HepG2 (cell line): ENCODE results near the gene ARFGAP2.

Experiments used
- EP300 ChIP-seq, 3 experiments: sonication (generic) in 1 of 3; formaldehyde crosslinking in 1 of 3; IDR thresholded peaks; 2 replicates each; pipeline versions ENCODE4 v1.5.1 to v1.6.1; 2011 to 2020; ENCODE audit warnings: low read depth in 2 of 3, low read length in 2 of 3, borderline replicate concordance in 1 of 3, improper control_type of control experiment in 1 of 3, mild to moderate bottlenecking in 1 of 3, missing genetic modification reagents in 1 of 3, moderate library complexity in 1 of 3
- FOXP1 ChIP-seq, 2 experiments: fragments of 450-650 bp in 1 of 2; IDR thresholded peaks; 2 replicates each; pipeline ENCODE4 v1.6.1; 2017 to 2018; ENCODE audit warnings: antibody characterized with exemption in 1 of 2
- GABPA ChIP-seq, 2 experiments: IDR thresholded peaks; 2 replicates each; pipeline ENCODE4 v1.6.1; 2011 to 2016; ENCODE audit warnings: low read depth in 2 of 2, low read length in 1 of 2, missing biosample characterization in 1 of 2, missing genetic modification characterization in 1 of 2
- HNRNPLL ChIP-seq: fragments of 200-400 bp; formaldehyde crosslinking; IDR thresholded peaks from 2 replicates; pipeline ENCODE4 v1.6.1; 2017; ENCODE audit warnings: mild to moderate bottlenecking, low read depth, low read length; ENCODE audit not compliant: poor library complexity, severe bottlenecking
- MAX ChIP-seq: IDR thresholded peaks from 2 replicates; pipeline ENCODE4 v1.6.1; 2012; ENCODE audit warnings: inconsistent platforms
- MEF2D ChIP-seq: sonication (generic); formaldehyde crosslinking; IDR thresholded peaks from 2 replicates; pipeline ENCODE4 v1.5.1; 2020; ENCODE audit warnings: mild to moderate bottlenecking, missing genetic modification reagents
- NCOR1 ChIP-seq: fragments of 200-600 bp; sonication (generic); IDR thresholded peaks from 2 replicates; pipeline ENCODE4 v1.7.0; 2017; ENCODE audit warnings: antibody characterized with exemption, low read length, borderline replicate concordance
- NFIB ChIP-seq: sonication (generic); formaldehyde crosslinking; IDR thresholded peaks from 2 replicates; pipeline ENCODE4 v1.9.0; 2021; ENCODE audit warnings: missing genetic modification reagents, mild to moderate bottlenecking, borderline replicate concordance
- RBM39 ChIP-seq: fragments of 200-400 bp; formaldehyde crosslinking; IDR thresholded peaks from one replicate; pipeline ENCODE4 v1.6.1; 2018; ENCODE audit warnings: antibody characterized with exemption, mild to moderate bottlenecking, low read depth, low read length; ENCODE audit not compliant: poor library complexity, severe bottlenecking
- USF2 ChIP-seq, 2 experiments: sonication (generic) in 1 of 2; formaldehyde crosslinking in 1 of 2; IDR thresholded peaks; 2 replicates each; pipeline versions ENCODE4 v1.5.1 to v1.6.1; 2011 to 2020; ENCODE audit warnings: borderline replicate concordance in 1 of 2, low read depth in 1 of 2, low read length in 1 of 2, mild to moderate bottlenecking in 1 of 2, missing genetic modification reagents in 1 of 2, moderate library complexity in 1 of 2
- ZNF766 ChIP-seq: sonication (generic); formaldehyde crosslinking; IDR thresholded peaks from 2 replicates; pipeline ENCODE4 v1.5.0; 2020; ENCODE audit warnings: missing genetic modification reagents, borderline replicate concordance
- ZNF788 ChIP-seq: sonication (generic); formaldehyde crosslinking; IDR thresholded peaks from 2 replicates; pipeline ENCODE4 v1.5.0; 2020; ENCODE audit warnings: mild to moderate bottlenecking, missing genetic modification reagents, borderline replicate concordance
- TF ChIP-seq, protein P1 (sequence below): sonication (generic); formaldehyde crosslinking; IDR thresholded peaks from 2 replicates; pipeline ENCODE4 v1.8.1; 2023; ENCODE audit warnings: mild to moderate bottlenecking, missing genetic modification reagents

DNA sequence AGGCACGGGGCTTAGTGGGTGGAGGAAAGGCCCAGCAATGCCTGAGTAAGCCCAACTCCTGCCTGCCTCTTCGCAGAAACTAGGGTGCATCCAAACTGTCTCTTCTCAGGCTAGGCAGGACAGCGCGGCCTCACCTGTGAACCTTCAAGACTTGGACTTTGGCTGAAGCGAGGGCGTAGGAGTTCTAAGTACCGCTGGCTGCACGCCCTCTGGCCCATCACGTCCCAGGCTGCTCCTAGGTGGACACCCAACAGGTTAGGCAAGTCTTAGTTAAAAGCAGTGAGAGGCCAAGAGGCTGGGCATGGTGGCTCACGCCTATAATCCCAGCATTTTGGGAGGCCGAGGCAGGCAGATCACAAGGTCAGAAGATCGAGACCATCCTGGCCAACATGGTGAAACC lies 36.3 kb upstream of the ARFGAP2 start:
- TF ChIP-seq MEF2D (CRISPR knock-in tag) (no peak), NCOR1 (no peak), EP300 (IDR thresholded peaks at IDR 0.05; ENCODE audit: low read depth in 2 of 2, low read length in 2 of 2) (no peak), EP300 (CRISPR knock-in tag; IDR thresholded peaks at IDR 0.05; ENCODE audit: borderline replicate concordance) (no peak), USF2 (IDR thresholded peaks at IDR 0.05; ENCODE audit: low read depth, low read length) (no peak), USF2 (CRISPR knock-in tag; IDR thresholded peaks at IDR 0.05; ENCODE audit: borderline replicate concordance) (no peak), ZNF788 (no peak), HNRNPLL (no peak), MAX (no peak), GABPA (IDR thresholded peaks at IDR 0.05; ENCODE audit: low read depth, low read length) (no peak), GABPA (CRISPR knock-in tag; IDR thresholded peaks at IDR 0.05; ENCODE audit: low read depth) (no peak), FOXP1 (IDR thresholded peaks at IDR 0.05) (no peak), FOXP1 (CRISPR knock-in tag; IDR thresholded peaks at IDR 0.05) (no peak), RBM39 (no peak), ZNF766 (CRISPR knock-in tag) (no peak), NFIB (CRISPR knock-in tag) (no peak)
- TF ChIP-seq, protein P1, sequence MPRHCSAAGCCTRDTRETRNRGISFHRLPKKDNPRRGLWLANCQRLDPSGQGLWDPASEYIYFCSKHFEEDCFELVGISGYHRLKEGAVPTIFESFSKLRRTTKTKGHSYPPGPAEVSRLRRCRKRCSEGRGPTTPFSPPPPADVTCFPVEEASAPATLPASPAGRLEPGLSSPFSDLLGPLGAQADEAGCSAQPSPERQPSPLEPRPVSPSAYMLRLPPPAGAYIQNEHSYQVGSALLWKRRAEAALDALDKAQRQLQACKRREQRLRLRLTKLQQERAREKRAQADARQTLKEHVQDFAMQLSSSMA, result no peak
